Endothelial cell of umbilical vein (primary cell): ENCODE measurements around the gene PLG.

Experiments
- CTCF ChIP-seq, 2 donors: IDR thresholded peaks; 1 replicate in 1 of 2; 2 replicates in 1 of 2; pipeline ENCODE4 v1.5.1; 2011; ENCODE audit warnings: low read length in 2 of 2, mild to moderate bottlenecking in 2 of 2, moderate library complexity in 2 of 2, control low read depth in 1 of 2, inconsistent platforms in 1 of 2, low read depth in 1 of 2; ENCODE audit not compliant: insufficient read depth in 1 of 2; ENCODE audit errors: extremely low read depth in 1 of 2
- EZH2 ChIP-seq: IDR thresholded peaks from 2 replicates; pipeline ENCODE4 v1.6.1; 2012; ENCODE audit warnings: borderline replicate concordance, low read depth, mild to moderate bottlenecking, moderate library complexity, low read length, inconsistent platforms; ENCODE audit not compliant: severe bottlenecking
- FOS ChIP-seq: IDR thresholded peaks from 2 replicates; pipeline ENCODE4 v1.6.1; 2011; ENCODE audit warnings: mild to moderate bottlenecking, low read length, moderate library complexity, borderline replicate concordance; ENCODE audit not compliant: insufficient read depth
- JUN ChIP-seq: IDR thresholded peaks from 2 replicates; pipeline ENCODE4 v1.6.1; 2011; ENCODE audit warnings: borderline replicate concordance, low read depth; ENCODE audit not compliant: insufficient read length, insufficient read depth
- MAX ChIP-seq: IDR thresholded peaks from 2 replicates; pipeline ENCODE4 v1.6.1; 2011; ENCODE audit not compliant: insufficient read depth, insufficient read length
- MYC ChIP-seq: IDR thresholded peaks from one replicate; pipeline ENCODE4 v1.6.1; 2011; ENCODE audit warnings: mild to moderate bottlenecking, low read depth, low read length
- POLR2A ChIP-seq: IDR thresholded peaks from 2 replicates; pipeline ENCODE4 v1.6.1; 2012; ENCODE audit warnings: low read depth, mild to moderate bottlenecking, control low read depth, low read length
- POLR2AphosphoS5 ChIP-seq: IDR thresholded peaks from 2 replicates; pipeline ENCODE4 v1.6.1; 2012; ENCODE audit warnings: low read depth, mild to moderate bottlenecking, control low read depth, low read length, moderate library complexity; ENCODE audit not compliant: insufficient read depth

- TF ChIP-seq EZH2 (no peak), CTCF (IDR thresholded peaks at IDR 0.05; ENCODE audit: extremely low read depth in 1 of 2, insufficient read depth in 1 of 2, low read depth in 1 of 2, low read length in 2 of 2) (no peak), POLR2A (no peak), POLR2AphosphoS5 (no peak), MAX (no peak), JUN (no peak), FOS (no peak), MYC (no peak)
Measured at GRCh38 chr6:160766657-160766988, 64.6 kb downstream of the PLG start.
